Embryonic facial prominence (tissue), 1 donor: ENCODE measurements around the gene NUP210L.
"Not testable (repeated sequence)": the region's sequence is repeated elsewhere in the genome, so short reads cannot be mapped to it uniquely, and the experiment has no call there.

Experiments
- DNase-seq: peaks from one replicate; pipeline ENCODE4 v3.0.0-alpha.2; 2016; ENCODE audit errors: extremely low spot score

The NUP210L gene

GRCh38 chr1:153991806-153992205 lies 163.1 kb downstream of the NUP210L start:
- DNase-seq = no peak

DNA sequence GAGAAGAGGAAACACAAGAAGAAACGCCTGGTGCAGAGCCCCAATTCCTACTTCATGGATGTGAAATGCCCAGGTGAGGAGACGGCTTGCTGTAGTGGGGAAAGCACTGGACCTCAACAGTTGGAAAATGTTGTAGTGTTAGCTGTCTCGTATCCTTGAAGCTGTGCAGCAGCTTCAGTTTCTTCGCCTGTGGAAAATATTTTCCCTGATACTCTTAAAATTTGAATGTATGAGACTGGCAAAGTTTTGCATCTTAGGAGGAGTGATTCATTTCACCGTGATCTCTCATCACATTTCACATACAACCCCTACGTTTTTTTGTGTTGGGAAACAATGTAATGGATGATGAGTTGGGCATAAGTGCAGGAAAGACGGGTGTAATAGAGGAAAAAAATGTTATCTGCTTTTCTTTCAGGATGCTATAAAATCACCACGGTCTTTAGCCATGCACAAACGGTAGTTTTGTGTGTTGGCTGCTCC lies 163.7 kb downstream of the NUP210L start:
- DNase-seq = no peak

GRCh38 chr1:153990468-153991150 lies 164.3 kb downstream of the NUP210L start, which contains the start of gene RPS27:
Gene RPS27, plus strand, starts transcription at chr1:153990762. Its CDS starts 35 bp downstream, at chr1:153990797.
- DNase-seq = peak; percentile 100

GRCh38 chr1:153987621-153988020 lies 167.3 kb downstream of the NUP210L start:
- no peak for DNase-seq

- peak; percentile 81 for DNase-seq
Observed at GRCh38 chr1:153985941-153986761, 168.7 kb downstream of the NUP210L start, which contains the start of gene RAB13. Gene RAB13, minus strand, starts transcription at chr1:153986339. Its CDS starts 103 bp downstream, at chr1:153986236.

DNA sequence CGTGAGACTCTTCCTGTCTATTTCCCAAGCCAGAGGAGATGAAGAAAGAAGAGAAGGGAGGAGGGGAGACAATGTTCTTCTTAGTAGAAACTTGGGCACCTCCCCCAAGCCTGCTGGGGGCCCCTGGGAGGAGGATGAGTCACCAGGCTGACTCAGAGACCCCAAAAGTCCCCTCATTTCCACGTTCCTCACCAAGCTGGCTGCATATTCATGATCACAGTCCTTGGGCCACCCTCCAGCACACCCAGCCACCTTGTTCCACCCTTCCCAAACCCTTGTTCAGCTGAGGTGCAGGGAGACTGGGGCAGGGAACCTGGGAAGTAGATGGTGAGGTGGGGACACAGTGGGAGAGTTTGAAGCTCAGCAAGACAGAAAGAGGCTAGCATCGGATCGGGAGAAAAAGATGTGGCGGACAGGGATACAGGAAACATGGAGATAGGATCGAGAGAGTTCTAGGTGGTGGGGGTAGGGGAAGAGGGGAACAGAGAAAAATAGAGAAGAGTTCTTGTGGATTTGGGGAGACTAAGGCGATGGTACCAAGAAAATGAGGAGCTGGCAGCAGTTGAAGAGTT lies 169.4 kb downstream of the NUP210L start:
- no peak for DNase-seq

DNA sequence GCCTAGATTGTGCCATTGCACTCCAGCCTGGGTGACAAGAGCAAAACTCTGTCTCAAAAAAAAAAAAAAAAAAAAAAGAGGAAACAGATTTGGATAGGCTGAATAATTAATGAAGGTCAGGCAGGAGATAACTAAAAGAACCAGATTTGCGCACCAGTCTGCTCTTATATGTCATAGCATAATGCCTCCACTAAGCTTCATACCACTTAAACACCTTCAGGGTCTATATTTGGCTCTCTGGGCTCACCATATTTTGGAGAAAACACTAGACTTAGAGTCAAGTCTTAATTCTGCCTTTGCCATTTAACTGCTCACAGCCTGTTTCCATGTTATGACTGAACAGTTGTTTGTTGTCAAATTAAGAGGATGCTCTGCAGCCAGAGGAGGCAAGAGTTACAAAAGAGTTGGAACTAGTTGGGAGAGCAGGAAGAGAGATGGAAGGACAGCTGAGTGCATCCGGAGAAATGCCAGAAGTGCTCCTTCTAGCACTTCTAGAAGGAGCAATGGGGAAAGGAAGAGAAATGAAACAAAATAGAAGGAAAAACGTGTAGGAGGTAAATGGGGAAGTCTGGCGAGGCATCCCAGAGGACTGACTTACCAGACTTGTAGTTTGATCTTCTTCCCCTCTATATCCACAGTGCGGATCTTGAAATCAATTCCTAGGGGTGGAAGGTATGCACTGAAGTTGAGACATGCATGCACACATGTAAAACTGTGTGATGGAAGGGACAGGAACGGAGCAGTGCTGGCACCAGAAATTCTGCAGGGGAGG lies 170.6 kb downstream of the NUP210L start:
- DNase-seq = no peak

- not testable (repeated sequence) for DNase-seq
Observed at GRCh38 chr1:153981735-153982134, 173.1 kb downstream of the NUP210L start.

DNA sequence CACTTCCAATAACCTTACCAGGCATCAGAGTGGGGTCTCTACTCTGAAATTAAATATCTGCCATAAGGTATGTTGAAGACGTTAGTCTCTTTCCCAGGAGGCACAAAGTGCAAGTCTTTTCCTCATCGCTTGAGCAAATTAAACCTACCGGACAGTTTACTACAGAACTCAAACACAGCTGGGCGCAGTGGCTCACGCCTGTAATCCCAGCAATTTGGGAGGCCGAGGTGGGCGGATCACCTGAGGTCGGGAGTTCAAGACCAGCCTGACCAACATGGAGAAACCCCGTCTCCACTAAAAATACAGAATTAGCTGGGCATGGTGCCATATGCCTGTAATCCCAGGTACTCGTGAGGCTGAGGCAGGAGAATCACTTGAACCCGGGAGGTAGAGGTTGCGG lies 175.8 kb downstream of the NUP210L start:
- DNase-seq = not testable (repeated sequence)

GRCh38 chr1:153978274-153978909 lies 176.5 kb downstream of the NUP210L start:
- DNase-seq = no peak

DNA sequence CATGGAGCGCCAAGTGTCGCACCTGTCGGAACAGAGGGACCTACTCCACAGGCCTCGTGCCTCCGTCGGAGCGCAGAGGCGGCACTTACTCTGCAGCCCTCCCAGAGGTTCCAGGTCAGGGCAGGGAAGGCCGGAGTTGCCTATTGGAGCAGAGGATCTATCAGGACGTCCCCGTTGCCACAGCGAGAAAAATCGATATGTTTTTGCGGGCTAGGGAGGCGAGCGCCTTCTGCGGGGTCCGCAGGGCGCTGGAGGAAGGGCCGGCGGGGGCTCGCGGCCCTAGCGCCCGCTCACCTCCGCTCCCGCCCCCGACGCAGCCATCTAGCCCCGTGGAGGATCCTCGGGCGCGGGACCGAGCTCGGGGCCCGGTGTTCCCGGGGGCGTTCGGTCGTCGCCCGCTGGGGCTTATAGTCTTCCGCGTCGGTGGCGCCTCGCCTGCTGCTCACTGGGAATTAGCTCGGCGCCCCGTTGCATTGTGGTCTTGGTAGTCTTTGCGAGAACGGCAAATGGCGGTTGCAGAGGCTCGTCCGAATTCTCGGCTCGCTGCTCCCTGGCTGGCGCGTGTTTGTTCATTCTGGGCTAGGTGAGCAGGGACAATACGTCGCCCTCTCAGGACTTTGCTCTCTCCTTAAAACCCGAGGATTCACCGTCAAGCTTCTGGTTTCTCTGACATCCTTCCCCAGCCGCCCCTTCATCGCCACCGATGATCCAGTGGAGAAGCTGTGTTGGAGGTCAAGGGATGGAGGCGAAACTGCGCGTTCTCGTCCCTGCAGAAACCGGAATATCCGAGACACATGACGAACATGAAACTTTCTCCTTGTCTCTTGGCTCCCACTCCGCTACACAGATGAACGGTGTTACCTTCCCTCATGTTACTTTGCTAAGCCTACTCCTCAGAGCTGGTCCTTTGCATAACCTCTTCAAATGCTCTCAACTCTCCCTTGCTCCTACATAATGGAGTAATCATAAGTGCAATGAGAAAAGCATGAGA lies 177.3 kb downstream of the NUP210L start, which contains the start of gene JTB:
Gene JTB, minus strand, starts transcription at position 425 of the 991 bp plus-strand sequence. Its CDS starts 422 bp downstream, at position 3.
- DNase-seq = peak; percentile 69

DNA sequence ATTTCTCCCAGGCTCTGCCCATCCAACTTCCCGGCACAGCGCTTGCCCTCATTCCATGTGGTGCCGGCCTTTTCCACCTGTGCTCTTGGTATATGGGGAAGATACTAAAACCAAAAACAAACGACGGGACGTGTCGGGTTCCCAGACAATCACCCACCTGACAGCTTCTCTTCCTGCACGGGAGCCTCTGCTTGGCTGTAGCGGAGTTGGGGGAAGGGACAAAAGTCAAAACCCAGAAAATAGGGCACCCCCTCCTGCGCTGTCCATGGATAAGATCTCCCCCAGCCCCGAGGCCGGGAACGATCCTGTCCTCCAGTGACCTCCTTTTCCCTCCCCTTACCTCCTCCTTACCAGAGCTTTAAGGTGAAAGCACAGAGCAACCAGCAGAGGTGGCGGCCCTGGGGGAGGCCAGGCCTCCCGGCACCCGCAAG lies 178.0 kb downstream of the NUP210L start:
- DNase-seq = no peak

DNA sequence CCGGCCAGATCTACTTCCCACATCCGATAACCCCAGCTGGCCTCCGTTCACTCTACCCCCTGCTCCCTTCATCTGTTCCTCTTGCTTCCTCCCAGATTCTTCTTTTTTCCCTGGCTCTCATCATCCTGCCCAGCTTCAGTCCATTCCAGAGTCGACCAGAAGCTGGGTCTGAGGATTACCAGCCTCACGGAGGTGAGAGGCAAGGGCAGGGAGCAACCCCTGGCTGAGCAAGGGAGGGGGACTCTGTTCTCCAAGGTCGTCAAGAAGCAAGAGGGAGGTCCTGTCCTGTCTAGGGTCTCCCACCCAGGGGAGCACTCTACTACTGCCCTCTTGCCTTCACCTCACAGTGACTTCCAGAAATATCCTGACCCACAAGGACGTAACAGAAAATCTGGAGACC lies 181.3 kb downstream of the NUP210L start:
- no peak for DNase-seq

GRCh38 chr1:153973071-153973470 lies 181.8 kb downstream of the NUP210L start:
- no peak for DNase-seq

GRCh38 chr1:153970346-153970745 lies 184.5 kb downstream of the NUP210L start:
- no peak for DNase-seq

DNA sequence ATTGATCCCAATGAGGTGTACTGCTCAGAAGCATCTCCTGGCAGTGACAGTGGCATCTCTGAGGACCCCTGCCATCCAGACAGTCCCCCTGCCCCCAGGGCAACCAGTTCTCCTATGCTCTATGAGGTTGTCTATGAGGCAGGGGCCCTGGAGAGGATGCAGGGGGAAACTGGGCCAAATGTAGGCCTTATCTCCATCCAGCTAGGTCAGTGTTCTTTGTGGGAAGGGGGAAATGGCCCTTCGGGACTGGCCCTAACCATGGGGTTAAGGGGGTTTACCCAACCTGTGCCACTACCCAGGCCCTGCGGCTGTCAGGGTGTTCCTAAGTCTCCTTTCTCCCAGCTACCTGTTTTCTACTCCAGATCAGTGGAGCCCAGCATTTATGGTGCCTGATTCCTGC lies 185.9 kb downstream of the NUP210L start:
- no peak for DNase-seq

DNA sequence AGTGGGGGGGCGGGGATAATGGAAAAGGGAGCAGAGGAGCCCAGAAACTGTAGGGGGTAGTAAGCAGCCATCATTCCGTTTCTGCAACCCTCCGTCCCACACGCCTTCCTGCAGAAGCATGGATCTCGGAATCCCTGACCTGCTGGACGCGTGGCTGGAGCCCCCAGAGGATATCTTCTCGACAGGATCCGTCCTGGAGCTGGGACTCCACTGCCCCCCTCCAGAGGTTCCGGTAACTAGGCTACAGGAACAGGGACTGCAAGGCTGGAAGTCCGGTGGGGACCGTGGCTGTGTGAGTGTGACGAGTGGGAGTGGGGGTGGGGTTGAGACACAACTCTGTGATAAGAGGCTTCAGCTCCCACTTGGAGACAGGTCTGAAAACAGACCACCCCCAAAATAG lies 186.5 kb downstream of the NUP210L start:
- DNase-seq = no peak

DNA sequence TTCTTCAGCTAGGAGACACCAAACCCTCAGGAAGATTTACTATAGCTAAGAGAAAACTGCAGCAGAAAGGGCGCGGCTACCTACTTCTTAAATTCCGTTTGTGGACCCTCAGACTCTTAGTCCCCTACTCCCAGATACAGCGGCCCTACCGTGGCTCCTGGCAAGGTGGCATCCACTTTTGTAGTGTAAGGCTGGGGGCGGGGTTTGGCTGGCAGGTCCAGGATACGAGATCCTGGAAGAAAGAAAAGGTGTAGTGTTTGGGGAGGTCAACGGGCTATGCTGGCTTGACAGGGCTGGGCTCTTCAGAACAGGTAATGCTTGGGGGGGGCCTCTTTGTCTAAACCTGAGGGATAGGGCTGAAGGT lies 186.9 kb downstream of the NUP210L start:
- no peak for DNase-seq

DNA sequence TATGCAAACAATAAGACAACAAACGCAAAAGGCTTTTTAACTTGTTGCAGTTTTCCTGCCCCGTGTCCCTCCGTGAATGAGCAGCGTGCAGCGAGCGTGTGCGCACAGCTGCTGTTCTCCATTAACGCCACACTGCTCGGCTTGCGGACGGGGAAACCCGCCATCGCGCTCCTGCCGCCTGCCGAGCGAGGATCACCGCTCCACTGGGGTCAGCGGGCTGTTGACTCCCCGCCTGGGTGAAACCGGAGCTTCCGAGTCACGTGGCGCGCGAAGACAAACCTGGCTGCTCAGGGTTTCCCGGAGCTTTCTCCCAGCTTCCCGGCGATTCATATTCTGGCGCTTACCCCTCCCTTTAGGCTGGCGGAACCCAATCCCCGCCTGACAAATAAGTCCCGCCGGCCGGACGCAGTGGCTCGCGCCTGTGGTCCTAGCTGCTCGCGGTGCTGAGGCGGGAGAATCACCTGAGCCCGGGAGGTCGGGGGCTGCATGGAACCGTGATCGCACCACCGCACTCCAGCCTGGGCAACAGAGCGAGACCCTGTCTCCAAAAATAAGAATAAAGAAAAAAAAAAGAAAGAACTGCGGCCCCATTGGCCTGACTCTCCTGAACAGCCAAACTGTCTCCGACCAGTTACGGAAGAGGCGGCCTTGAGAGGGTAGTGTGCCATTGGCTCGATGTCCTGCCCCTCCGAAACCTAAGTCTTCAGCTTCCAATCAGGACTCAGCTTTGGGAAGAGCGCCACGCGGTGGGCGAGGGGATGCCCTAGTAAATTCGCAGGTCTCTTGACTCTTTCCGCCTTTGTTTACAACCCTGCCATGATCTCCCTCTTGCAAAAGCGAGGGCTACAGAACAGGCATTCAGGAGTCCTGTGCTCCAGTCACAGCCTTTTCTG lies 187.5 kb downstream of the NUP210L start, which contains the start of gene CREB3L4:
Gene CREB3L4, plus strand, starts transcription at position 796 of the 893 bp plus-strand sequence. CDS start 624 bp downstream, outside the sequence.
- DNase-seq = peak; percentile 96
